HepG2 (cell line): ENCODE results near the gene GRB7. TPM values are rescaled to one million over a fixed set of nuclear protein-coding genes. Genes with fewer than 3 reads are reported as not detected.
A peak's percentile ranks its signal among the peaks of the same experiment; 100 is the strongest.

ENCODE experiments used
- FOXO1 ChIP-seq: sonication (generic); formaldehyde crosslinking; IDR thresholded peaks from 2 replicates; pipeline ENCODE4 v1.4.0; 2020; ENCODE audit warnings: missing genetic modification reagents
- GATA4 ChIP-seq: sonication (generic); IDR thresholded peaks from 2 replicates; pipeline ENCODE4 v1.6.1; 2016; ENCODE audit warnings: antibody characterized with exemption, low read depth, borderline replicate concordance
- HDAC6 ChIP-seq: fragments of 200-600 bp; sonication (generic); IDR thresholded peaks from 2 replicates; pipeline ENCODE4 v1.7.0; 2017; ENCODE audit warnings: mild to moderate bottlenecking, antibody characterized with exemption, low read length, low read depth
- MEIS1 ChIP-seq: sonication (generic); formaldehyde crosslinking; IDR thresholded peaks from 2 replicates; pipeline ENCODE4 v1.9.0; 2021; ENCODE audit warnings: mild to moderate bottlenecking, missing genetic modification reagents, moderate library complexity, borderline replicate concordance
- MXI1 ChIP-seq: IDR thresholded peaks from 3 replicates; pipeline ENCODE4 v1.6.1; 2012; ENCODE audit warnings: low read depth, low read length, inconsistent platforms, borderline replicate concordance
- NCOR1 ChIP-seq: fragments of 200-600 bp; sonication (generic); IDR thresholded peaks from 2 replicates; pipeline ENCODE4 v1.7.0; 2017; ENCODE audit warnings: antibody characterized with exemption, low read length, borderline replicate concordance
- NFKBIZ ChIP-seq: IDR thresholded peaks from 2 replicates; pipeline ENCODE4 v1.6.1; 2018; ENCODE audit warnings: missing genetic modification reagents, missing compliant biosample characterization
- NFYC ChIP-seq: IDR thresholded peaks from 2 replicates; pipeline ENCODE4 v1.6.1; 2016; ENCODE audit warnings: missing genetic modification reagents, missing compliant biosample characterization
- PCBP1 ChIP-seq: fragments of 200-400 bp; formaldehyde crosslinking; IDR thresholded peaks from 2 replicates; pipeline ENCODE4 v1.6.1; 2017; ENCODE audit warnings: mild to moderate bottlenecking, low read depth, low read length, borderline replicate concordance
- PCBP2 ChIP-seq: fragments of 200-400 bp; formaldehyde crosslinking; optimal IDR thresholded peaks from 2 replicates; pipeline ENCODE3; 2018; ENCODE audit warnings: low read length, low read depth; ENCODE audit not compliant: poor library complexity, severe bottlenecking
- SETDB1 ChIP-seq: sonication (generic); formaldehyde crosslinking; IDR thresholded peaks from 2 replicates; pipeline ENCODE4 v1.5.1; 2020; ENCODE audit warnings: missing genetic modification reagents, mild to moderate bottlenecking, borderline replicate concordance
- SMAD3 ChIP-seq: sonication (generic); formaldehyde crosslinking; IDR thresholded peaks from 2 replicates; pipeline ENCODE4 v1.4.0; 2020; ENCODE audit warnings: missing genetic modification reagents
- TOPORS ChIP-seq: sonication (generic); formaldehyde crosslinking; IDR thresholded peaks from 2 replicates; pipeline ENCODE4 v1.8.0; 2023; ENCODE audit warnings: mild to moderate bottlenecking, missing genetic modification reagents
- ZBTB37 ChIP-seq: sonication (generic); formaldehyde crosslinking; IDR thresholded peaks from 2 replicates; pipeline ENCODE4 v1.4.0; 2020; ENCODE audit warnings: mild to moderate bottlenecking, missing genetic modification reagents
- ZFP36L2 ChIP-seq: sonication (generic); formaldehyde crosslinking; IDR thresholded peaks from 2 replicates; pipeline ENCODE4 v1.4.0; 2020; ENCODE audit warnings: missing genetic modification reagents
- ZNF160 ChIP-seq: sonication (generic); formaldehyde crosslinking; IDR thresholded peaks from 2 replicates; pipeline ENCODE4 v1.8.0; 2022; ENCODE audit warnings: mild to moderate bottlenecking, inconsistent platforms, missing genetic modification reagents
- ZNF251 ChIP-seq: sonication (generic); formaldehyde crosslinking; IDR thresholded peaks from 2 replicates; pipeline ENCODE4 v1.9.0; 2021; ENCODE audit warnings: mild to moderate bottlenecking, missing genetic modification reagents
- ZNF367 ChIP-seq: sonication (generic); formaldehyde crosslinking; IDR thresholded peaks from 2 replicates; pipeline ENCODE4 v1.4.0; 2020; ENCODE audit warnings: missing genetic modification reagents, borderline replicate concordance
- ZNF839 ChIP-seq: sonication (generic); formaldehyde crosslinking; IDR thresholded peaks from 2 replicates; pipeline ENCODE4 v1.4.0; 2020; ENCODE audit warnings: missing genetic modification reagents, mild to moderate bottlenecking, borderline replicate concordance
- ZNF879 ChIP-seq: sonication (generic); formaldehyde crosslinking; IDR thresholded peaks from 2 replicates; pipeline ENCODE4 v1.8.1; 2023; ENCODE audit warnings: missing genetic modification reagents
- polyA plus RNA-seq, 8 experiments: library from polyadenylated mRNA; depleted of rRNA in 3 of 8; stranded (reverse) in 7 of 8; unstranded in 1 of 8; fragments of >200 nt; fragmentation: Illumina TruSeq in 4 of 8; extraction: Trizol in 4 of 8; gene quantifications; 2 replicates each; pipeline versions ENCODE4 v1.2.1 to v1.2.3, GENCODE V29; 2011 to 2016; ENCODE audit warnings: low read depth in 4 of 8, missing spikeins in 1 of 8, mixed read lengths in 1 of 8; ENCODE audit not compliant: insufficient read depth in 1 of 8
- total RNA-seq, 5 experiments: library from RNA; depleted of rRNA; stranded (reverse); fragments of >200 nt; fragmentation: Illumina TruSeq; extraction: Trizol; gene quantifications; 2 replicates each; pipeline ENCODE4 v1.2.3, GENCODE V29; 2016; ENCODE audit warnings: low read depth in 1 of 5
- TF ChIP-seq, protein P1 (sequence below): sonication (generic); formaldehyde crosslinking; IDR thresholded peaks from 2 replicates; pipeline ENCODE4 v1.4.0; 2020; ENCODE audit warnings: missing genetic modification reagents
- TF ChIP-seq, protein P2 (sequence below): sonication (generic); formaldehyde crosslinking; IDR thresholded peaks from 2 replicates; pipeline ENCODE4 v1.4.0; 2020; ENCODE audit warnings: missing genetic modification reagents
- TF ChIP-seq, protein P3 (sequence below), 2 experiments: fragments of 450-650 bp in 1 of 2; sonication (generic) in 1 of 2; formaldehyde crosslinking; IDR thresholded peaks; 2 replicates each; pipeline versions ENCODE4 v1.5.0 to v1.8.0; 2020 to 2022; ENCODE audit warnings: mild to moderate bottlenecking in 1 of 2, missing genetic modification reagents in 1 of 2
- TF ChIP-seq, protein P4 (sequence below): IDR thresholded peaks from 2 replicates; pipeline ENCODE4 v1.6.1; 2016
- TF ChIP-seq, protein P5 (sequence below): sonication (generic); formaldehyde crosslinking; IDR thresholded peaks from 2 replicates; pipeline ENCODE4 v1.8.1; 2022; ENCODE audit warnings: mild to moderate bottlenecking, missing genetic modification reagents

Gene GRB7
- total and polyA plus RNA-seq, 2 of the 13 experiments (the other 11 are each of a cell fraction or from before 2014, with no cell fraction given), result 60.2 to 77.7 TPM

GRCh38 chr17:39737206-39737759, 455 bp upstream of the GRB7 start (continued):
- TF ChIP-seq MEIS1, result no peak
- peak; percentile 32; the same call in 1 of the 2 replicates for TF ChIP-seq PCBP1
- TF ChIP-seq, protein P1, sequence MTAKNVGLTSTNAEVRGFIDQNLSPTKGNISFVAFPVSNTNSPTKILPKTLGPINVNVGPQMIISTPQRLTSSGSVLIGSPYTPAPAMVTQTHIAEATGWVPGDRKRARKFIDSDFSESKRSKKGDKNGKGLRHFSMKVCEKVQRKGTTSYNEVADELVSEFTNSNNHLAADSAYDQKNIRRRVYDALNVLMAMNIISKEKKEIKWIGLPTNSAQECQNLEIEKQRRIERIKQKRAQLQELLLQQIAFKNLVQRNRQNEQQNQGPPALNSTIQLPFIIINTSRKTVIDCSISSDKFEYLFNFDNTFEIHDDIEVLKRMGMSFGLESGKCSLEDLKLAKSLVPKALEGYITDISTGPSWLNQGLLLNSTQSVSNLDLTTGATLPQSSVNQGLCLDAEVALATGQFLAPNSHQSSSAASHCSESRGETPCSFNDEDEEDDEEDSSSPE (CRISPR knock-in tag), result no peak
- no peak for TF ChIP-seq ZNF879
- TF ChIP-seq, protein P2, sequence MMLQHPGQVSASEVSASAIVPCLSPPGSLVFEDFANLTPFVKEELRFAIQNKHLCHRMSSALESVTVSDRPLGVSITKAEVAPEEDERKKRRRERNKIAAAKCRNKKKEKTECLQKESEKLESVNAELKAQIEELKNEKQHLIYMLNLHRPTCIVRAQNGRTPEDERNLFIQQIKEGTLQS (CRISPR knock-in tag), result no peak
- TF ChIP-seq ZFP36L2 (CRISPR knock-in tag), result no peak
- 0 out of 2 replicates have a peak, but pooled peaks have one; percentile 30 for TF ChIP-seq NFKBIZ (CRISPR knock-in tag)
- TF ChIP-seq ZNF367, result no peak
- TF ChIP-seq FOXO1, result peak; percentile 63; the same call in 1 of the 2 replicates
- no peak for TF ChIP-seq SETDB1
- no peak for TF ChIP-seq ZNF839 (CRISPR knock-in tag)
- TF ChIP-seq ZBTB37 (CRISPR knock-in tag), result no peak
- TF ChIP-seq ZNF251 (CRISPR knock-in tag), result no peak
- TF ChIP-seq GATA4, result 0 out of 2 replicates have a peak, but pooled peaks have one; percentile 8
- no peak for TF ChIP-seq TOPORS (CRISPR knock-in tag)
- peak; percentile 64; the same call in 1 of the 2 replicates for TF ChIP-seq NFYC (CRISPR knock-in tag)
- TF ChIP-seq, protein P3, sequence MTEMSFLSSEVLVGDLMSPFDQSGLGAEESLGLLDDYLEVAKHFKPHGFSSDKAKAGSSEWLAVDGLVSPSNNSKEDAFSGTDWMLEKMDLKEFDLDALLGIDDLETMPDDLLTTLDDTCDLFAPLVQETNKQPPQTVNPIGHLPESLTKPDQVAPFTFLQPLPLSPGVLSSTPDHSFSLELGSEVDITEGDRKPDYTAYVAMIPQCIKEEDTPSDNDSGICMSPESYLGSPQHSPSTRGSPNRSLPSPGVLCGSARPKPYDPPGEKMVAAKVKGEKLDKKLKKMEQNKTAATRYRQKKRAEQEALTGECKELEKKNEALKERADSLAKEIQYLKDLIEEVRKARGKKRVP (CRISPR knock-in tag; IDR thresholded peaks at IDR 0.05), result no peak
- TF ChIP-seq ZNF160 (CRISPR knock-in tag), result 0 out of 2 replicates have a peak, but pooled peaks have one; percentile 31
- TF ChIP-seq NCOR1, result peak; percentile 56
- peak; percentile 2; the same call in 1 of the 2 replicates for TF ChIP-seq SMAD3 (CRISPR knock-in tag)
- TF ChIP-seq HDAC6, result no peak
- TF ChIP-seq MXI1, result no peak; the same call in 2 of the 3 replicates
- TF ChIP-seq, protein P4, sequence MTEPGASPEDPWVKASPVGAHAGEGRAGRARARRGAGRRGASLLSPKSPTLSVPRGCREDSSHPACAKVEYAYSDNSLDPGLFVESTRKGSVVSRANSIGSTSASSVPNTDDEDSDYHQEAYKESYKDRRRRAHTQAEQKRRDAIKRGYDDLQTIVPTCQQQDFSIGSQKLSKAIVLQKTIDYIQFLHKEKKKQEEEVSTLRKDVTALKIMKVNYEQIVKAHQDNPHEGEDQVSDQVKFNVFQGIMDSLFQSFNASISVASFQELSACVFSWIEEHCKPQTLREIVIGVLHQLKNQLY, result 0 out of 2 replicates have a peak, but pooled peaks have one; percentile 35
- TF ChIP-seq, protein P5, sequence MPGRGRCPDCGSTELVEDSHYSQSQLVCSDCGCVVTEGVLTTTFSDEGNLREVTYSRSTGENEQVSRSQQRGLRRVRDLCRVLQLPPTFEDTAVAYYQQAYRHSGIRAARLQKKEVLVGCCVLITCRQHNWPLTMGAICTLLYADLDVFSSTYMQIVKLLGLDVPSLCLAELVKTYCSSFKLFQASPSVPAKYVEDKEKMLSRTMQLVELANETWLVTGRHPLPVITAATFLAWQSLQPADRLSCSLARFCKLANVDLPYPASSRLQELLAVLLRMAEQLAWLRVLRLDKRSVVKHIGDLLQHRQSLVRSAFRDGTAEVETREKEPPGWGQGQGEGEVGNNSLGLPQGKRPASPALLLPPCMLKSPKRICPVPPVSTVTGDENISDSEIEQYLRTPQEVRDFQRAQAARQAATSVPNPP (CRISPR knock-in tag), result no peak
- no peak for TF ChIP-seq PCBP2
